Endothelial cell of umbilical vein (primary cell): ENCODE measurements around the gene ATP2B2. TPM values are rescaled to one million over a fixed set of nuclear protein-coding genes. Genes with fewer than 3 reads are reported as not detected.

Experiments used
- BruUV-seq: library from RNA; stranded (reverse); fragments of 400-500 nt; replicated peaks from 2 replicates; lab custom pipeline; 2021; lab: Mats Ljungman, UMichigan
- CTCF ChIA-PET: fragments of 300-600, 350-600 bp; sonication (Branson Sonifier 250); formaldehyde crosslinking; loops from one replicate; lab custom pipeline; 2021; ENCODE audit warnings: antibody characterized with exemption, inconsistent platforms; lab: Charles Lee
- POLR2A ChIA-PET: fragments of 300-600, 350-600 bp; sonication (Branson Sonifier 250); formaldehyde crosslinking; loops from one replicate; lab custom pipeline; 2021; ENCODE audit warnings: antibody characterized with exemption, inconsistent platforms; lab: Charles Lee
- DNase-seq: peaks from one replicate; pipeline ENCODE4 v3.0.0-alpha.2; 2011; ENCODE audit warnings: low read depth, low spot score
- FAIRE-seq: peaks from 2 replicates; lab custom pipeline; 2011; peaks lifted over from hg19 to GRCh38; lab: Jason Lieb, UNC
- H2AFZ ChIP-seq: 2 replicates; pipeline ENCODE4 v1.6.0; 2012; ENCODE audit warnings: low read depth, low read length, control low read depth, inconsistent platforms
- H3K27ac ChIP-seq: 2 replicates; pipeline ENCODE4 v1.5.1; 2011; ENCODE audit warnings: low read depth, mild to moderate bottlenecking, control low read depth, low read length, moderate library complexity; ENCODE audit not compliant: insufficient read depth
- H3K27me3 ChIP-seq, 2 experiments: 2 replicates each; pipeline versions ENCODE4 v1.6.0 to v1.6.1; 2011; ENCODE audit warnings: low read length in 2 of 2, mixed read lengths in 1 of 2; ENCODE audit not compliant: control insufficient read depth in 2 of 2, insufficient read depth in 2 of 2
- H3K36me3 ChIP-seq, 2 experiments: 2 replicates in 1 of 2; 3 replicates in 1 of 2; pipeline ENCODE4 v1.5.1; 2011; ENCODE audit warnings: low read length in 2 of 2, mild to moderate bottlenecking in 1 of 2, moderate library complexity in 1 of 2; ENCODE audit not compliant: control insufficient read depth in 2 of 2, insufficient read depth in 2 of 2; ENCODE audit errors: extremely low read depth in 1 of 2
- H3K4me1 ChIP-seq: 3 replicates; pipeline ENCODE4 v1.5.1; 2011; ENCODE audit warnings: mild to moderate bottlenecking, low read length; ENCODE audit not compliant: control insufficient read depth, insufficient read depth; ENCODE audit errors: extremely low read depth
- H3K4me2 ChIP-seq: 2 replicates; pipeline ENCODE4 v1.6.1; 2011; ENCODE audit warnings: low read length, control low read depth, mixed read lengths; ENCODE audit not compliant: insufficient read depth
- H3K4me3 ChIP-seq, 3 experiments: fragments of 200-600 bp in 1 of 3; sonication (generic), shearing (Covaris generic) in 1 of 3; replicated peaks in 1 of 3; 2 replicates each; pipeline ENCODE4 v1.5.1; 2011 to 2016; ENCODE audit warnings: control low read depth in 3 of 3, low read length in 3 of 3, mild to moderate bottlenecking in 2 of 3, inconsistent platforms in 1 of 3, low read depth in 1 of 3, moderate library complexity in 1 of 3; ENCODE audit not compliant: insufficient read depth in 1 of 3
- H3K79me2 ChIP-seq: 2 replicates; pipeline ENCODE4 v1.6.0; 2012; ENCODE audit warnings: low read length, inconsistent platforms; ENCODE audit not compliant: control insufficient read depth, insufficient read depth
- H3K9ac ChIP-seq: replicated peaks from 2 replicates; pipeline ENCODE3; 2011; ENCODE audit warnings: low read length, control low read depth; ENCODE audit not compliant: insufficient read depth; ENCODE audit errors: extremely low read depth
- H3K9me1 ChIP-seq: replicated peaks from 3 replicates; pipeline ENCODE4 v1.6.0; 2011; ENCODE audit warnings: mild to moderate bottlenecking, low read length; ENCODE audit not compliant: control insufficient read depth, insufficient read depth; ENCODE audit errors: extremely low read depth
- H3K9me3 ChIP-seq: replicated peaks from 2 replicates; pipeline ENCODE4 v1.5.1; 2012; ENCODE audit warnings: low read length, inconsistent platforms; ENCODE audit not compliant: control insufficient read depth, insufficient read depth
- H4K20me1 ChIP-seq: replicated peaks from 2 replicates; pipeline ENCODE3; 2011; ENCODE audit warnings: mild to moderate bottlenecking, low read length; ENCODE audit not compliant: control insufficient read depth, insufficient read depth; ENCODE audit errors: extremely low read depth
- EZH2 ChIP-seq: IDR thresholded peaks from 2 replicates; pipeline ENCODE4 v1.6.1; 2012; ENCODE audit warnings: borderline replicate concordance, low read depth, mild to moderate bottlenecking, moderate library complexity, low read length, inconsistent platforms; ENCODE audit not compliant: severe bottlenecking
- FOS ChIP-seq: IDR thresholded peaks from 2 replicates; pipeline ENCODE4 v1.6.1; 2011; ENCODE audit warnings: mild to moderate bottlenecking, low read length, moderate library complexity, borderline replicate concordance; ENCODE audit not compliant: insufficient read depth
- GATA2 ChIP-seq: IDR thresholded peaks from 2 replicates; pipeline ENCODE4 v1.7.0; 2011; ENCODE audit warnings: low read depth, mild to moderate bottlenecking, moderate library complexity, mixed read lengths, low read length; ENCODE audit not compliant: insufficient read length, insufficient read depth
- JUN ChIP-seq: IDR thresholded peaks from 2 replicates; pipeline ENCODE4 v1.6.1; 2011; ENCODE audit warnings: borderline replicate concordance, low read depth; ENCODE audit not compliant: insufficient read length, insufficient read depth
- MYC ChIP-seq: IDR thresholded peaks from one replicate; pipeline ENCODE4 v1.6.1; 2011; ENCODE audit warnings: mild to moderate bottlenecking, low read depth, low read length
- POLR2A ChIP-seq: IDR thresholded peaks from 2 replicates; pipeline ENCODE4 v1.6.1; 2012; ENCODE audit warnings: low read depth, mild to moderate bottlenecking, control low read depth, low read length
- POLR2AphosphoS5 ChIP-seq: IDR thresholded peaks from 2 replicates; pipeline ENCODE4 v1.6.1; 2012; ENCODE audit warnings: low read depth, mild to moderate bottlenecking, control low read depth, low read length, moderate library complexity; ENCODE audit not compliant: insufficient read depth
- dilution Hi-C: fragments of 300-500 bp; cut with MboI; formaldehyde crosslinking; loops from one replicate; pipeline ENCODE4 v1.15.0; 2019; ENCODE audit warnings: low sequenced_read_pairs; ENCODE audit not compliant: extremely low pct_ligation_motif_present
- intact Hi-C: fragments of 100-400 bp; cut with micrococcal nuclease; formaldehyde crosslinking; loops from one replicate; pipeline ENCODE4 v1.10.0; 2022
- polyA plus RNA-seq, 4 experiments: library from polyadenylated mRNA; depleted of rRNA in 3 of 4; stranded (reverse) in 3 of 4; unstranded in 1 of 4; fragments of >200 nt; gene quantifications; 2 replicates each; pipeline versions ENCODE4 v1.2.1 to v1.2.3, GENCODE V29; 2011 to 2012; ENCODE audit warnings: missing spikeins in 1 of 4
- total RNA-seq: library from RNA; stranded (reverse); gene quantifications from 2 replicates; pipeline ENCODE4 v1.2.3, GENCODE V29; 2021
- TF ChIP-seq, protein P1 (sequence below), 2 donors: IDR thresholded peaks; 1 replicate in 1 of 2; 2 replicates in 1 of 2; pipeline ENCODE4 v1.5.1; 2011; ENCODE audit warnings: low read length in 2 of 2, mild to moderate bottlenecking in 2 of 2, moderate library complexity in 2 of 2, control low read depth in 1 of 2, inconsistent platforms in 1 of 2, low read depth in 1 of 2; ENCODE audit not compliant: insufficient read depth in 1 of 2; ENCODE audit errors: extremely low read depth in 1 of 2
- TF ChIP-seq, protein P2 (sequence below): IDR thresholded peaks from 2 replicates; pipeline ENCODE4 v1.6.1; 2011; ENCODE audit not compliant: insufficient read depth, insufficient read length

ATP2B2 gene
- total and polyA plus RNA-seq, 2 donors (not counting 3 experiments of a cell fraction or from before 2014, with no cell fraction given) = not detected

DNA sequence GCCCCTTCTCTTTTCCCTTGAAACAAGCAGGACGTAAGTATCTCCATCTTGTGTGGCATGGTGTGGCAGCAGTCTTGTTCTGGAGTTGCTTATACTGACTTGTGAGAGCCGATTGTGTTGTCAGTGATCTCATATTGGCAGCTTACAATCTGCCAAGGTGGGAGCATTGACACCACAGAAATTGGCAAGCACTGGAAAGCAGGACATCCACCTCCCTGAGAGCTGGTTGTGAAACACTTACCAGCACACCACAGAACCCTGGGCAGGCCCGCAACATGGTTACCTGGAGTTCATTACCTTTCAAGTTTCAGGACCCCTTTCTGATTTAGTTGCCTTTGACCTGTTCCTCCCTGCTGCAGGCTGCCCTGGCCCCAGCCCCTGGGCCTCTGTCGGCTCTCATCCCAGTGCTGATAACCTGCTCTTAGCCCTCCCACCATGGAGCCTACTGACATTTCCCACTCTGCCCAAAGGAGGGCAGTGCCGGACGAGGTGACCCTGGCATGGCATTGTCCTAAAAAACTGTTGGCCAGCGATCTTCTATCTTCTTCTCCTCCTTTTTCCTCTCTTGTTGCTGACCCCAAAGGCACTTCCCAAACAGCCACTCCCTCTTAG, 10.6 kb upstream of the ATP2B2 start:
- Histone ChIP-seq H3K9me3 (no peaks in the 10 kb centered on the region), H3K36me3 (no peaks in the 10 kb centered on the region), H3K9me1 (no peaks in the 10 kb centered on the region), H4K20me1 (no peaks in the 10 kb centered on the region), H3K27ac (no peak overlapping the region), H2AFZ (no peak overlapping the region), H3K4me3 (no peak overlapping the region), H3K4me2 (no peak overlapping the region), H3K27me3 (no peaks in the 10 kb centered on the region), H3K9ac (no peak overlapping the region), H3K79me2 (no peaks in the 10 kb centered on the region), H3K4me1 (no peaks in the 10 kb centered on the region)
- intact Hi-C loops = no loop called here
- FAIRE-seq = no peak
- ChIA-PET POLR2A (no interaction called here), CTCF (no interaction called here)
- dilution Hi-C loops = no loop called here
- DNase-seq = no peak
- TF ChIP-seq EZH2 = no peak
- TF ChIP-seq FOS = no peak
- TF ChIP-seq GATA2 = no peak
- TF ChIP-seq POLR2A = no peak
- no peak for TF ChIP-seq JUN
- no peak for TF ChIP-seq MYC
- TF ChIP-seq, protein P1, sequence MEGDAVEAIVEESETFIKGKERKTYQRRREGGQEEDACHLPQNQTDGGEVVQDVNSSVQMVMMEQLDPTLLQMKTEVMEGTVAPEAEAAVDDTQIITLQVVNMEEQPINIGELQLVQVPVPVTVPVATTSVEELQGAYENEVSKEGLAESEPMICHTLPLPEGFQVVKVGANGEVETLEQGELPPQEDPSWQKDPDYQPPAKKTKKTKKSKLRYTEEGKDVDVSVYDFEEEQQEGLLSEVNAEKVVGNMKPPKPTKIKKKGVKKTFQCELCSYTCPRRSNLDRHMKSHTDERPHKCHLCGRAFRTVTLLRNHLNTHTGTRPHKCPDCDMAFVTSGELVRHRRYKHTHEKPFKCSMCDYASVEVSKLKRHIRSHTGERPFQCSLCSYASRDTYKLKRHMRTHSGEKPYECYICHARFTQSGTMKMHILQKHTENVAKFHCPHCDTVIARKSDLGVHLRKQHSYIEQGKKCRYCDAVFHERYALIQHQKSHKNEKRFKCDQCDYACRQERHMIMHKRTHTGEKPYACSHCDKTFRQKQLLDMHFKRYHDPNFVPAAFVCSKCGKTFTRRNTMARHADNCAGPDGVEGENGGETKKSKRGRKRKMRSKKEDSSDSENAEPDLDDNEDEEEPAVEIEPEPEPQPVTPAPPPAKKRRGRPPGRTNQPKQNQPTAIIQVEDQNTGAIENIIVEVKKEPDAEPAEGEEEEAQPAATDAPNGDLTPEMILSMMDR (IDR thresholded peaks at IDR 0.05; ENCODE audit: extremely low read depth in 1 of 2, insufficient read depth in 1 of 2, low read depth in 1 of 2, low read length in 2 of 2) = no peak
- TF ChIP-seq POLR2AphosphoS5 = no peak
- TF ChIP-seq, protein P2, sequence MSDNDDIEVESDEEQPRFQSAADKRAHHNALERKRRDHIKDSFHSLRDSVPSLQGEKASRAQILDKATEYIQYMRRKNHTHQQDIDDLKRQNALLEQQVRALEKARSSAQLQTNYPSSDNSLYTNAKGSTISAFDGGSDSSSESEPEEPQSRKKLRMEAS = no peak
- no TSS peak for BruUV-seq
